ENCODE measurements around the gene KIR3DL3. TPM values are rescaled to one million over a fixed set of nuclear protein-coding genes. Genes with fewer than 3 reads are reported as not detected.

KIR3DL3 gene
- total and polyA plus RNA-seq, 9 of the 15 experiments (the other 6 are each of a cell fraction or from before 2014, with no cell fraction given), result 0.11 TPM; not detected in 8

GRCh38 chr19:54684527-54684926, 39.7 kb upstream of the KIR3DL3 start (continued):
- TF ChIP-seq ZC3H4 (CRISPR knock-in tag; IDR thresholded peaks at IDR 0.05; ENCODE audit: borderline replicate concordance), result no peak
- TF ChIP-seq JUND (IDR thresholded peaks at IDR 0.05; ENCODE audit: borderline replicate concordance, low read depth, low read length), result 0 out of 2 replicates have a peak, but pooled peaks have one; percentile 9
- 0 out of 3 replicates have a peak, but pooled peaks have one; percentile 18 for TF ChIP-seq JUND (tag; IDR thresholded peaks at IDR 0.05; ENCODE audit: borderline replicate concordance, low read depth, low read length)
- TF ChIP-seq ZFX (CRISPR knock-in tag; IDR thresholded peaks at IDR 0.05), result no peak
- peak; percentile 95 for TF ChIP-seq ZNF197 (CRISPR knock-in tag; IDR thresholded peaks at IDR 0.05; ENCODE audit: low read depth)
- no peak for TF ChIP-seq NUFIP1 (IDR thresholded peaks at IDR 0.05; ENCODE audit: partially characterized antibody)
- no peak for TF ChIP-seq NRF1 (conservative IDR thresholded peaks at IDR 0.05 in 1 of 2, IDR thresholded peaks at IDR 0.05 in 1 of 2)
- peak; percentile 48; the same call in 1 of the 2 replicates for TF ChIP-seq CREM (IDR thresholded peaks at IDR 0.05; ENCODE audit: low read depth)
- TF ChIP-seq POLR2A (conservative IDR thresholded peaks at IDR 0.05), result no peak
- TF ChIP-seq ZBTB2 (IDR thresholded peaks at IDR 0.05), result no peak
- TF ChIP-seq MBD2 (IDR thresholded peaks at IDR 0.05; ENCODE audit: borderline replicate concordance, low read depth), result no peak
- no peak for TF ChIP-seq ZNF121 (CRISPR knock-in tag; conservative IDR thresholded peaks at IDR 0.05)
- TF ChIP-seq SIN3B (IDR thresholded peaks at IDR 0.05; ENCODE audit: low read depth), result no peak
- peak; percentile 94 for TF ChIP-seq ZNF232 (CRISPR knock-in tag; IDR thresholded peaks at IDR 0.05)
- no peak for TF ChIP-seq THRB (CRISPR knock-in tag; conservative IDR thresholded peaks at IDR 0.05)
- no peak for TF ChIP-seq HDAC6 (IDR thresholded peaks at IDR 0.05; ENCODE audit: low read depth, low read length)
- TF ChIP-seq REST (IDR thresholded peaks at IDR 0.05; ENCODE audit: borderline replicate concordance), result peak; percentile 100
- TF ChIP-seq REST (CRISPR knock-in tag; IDR thresholded peaks at IDR 0.05; ENCODE audit: low read depth), result peak; percentile 98
- no peak for TF ChIP-seq TAF9B (IDR thresholded peaks at IDR 0.05; ENCODE audit: partially characterized antibody)
- TF ChIP-seq BCL6 (CRISPR knock-in tag; IDR thresholded peaks at IDR 0.05), result peak; percentile 7; the same call in 1 of the 2 replicates
- no peak for TF ChIP-seq TCF3 (CRISPR knock-in tag; IDR thresholded peaks at IDR 0.05)
